Keratinocyte (primary cell): Measurements from ENCODE around the gene PGAM2. TPM values are rescaled to one million over a fixed set of nuclear protein-coding genes. Genes with fewer than 3 reads are reported as not detected.

ENCODE experiments used
- DNase-seq: peaks from one replicate; pipeline ENCODE4 v3.0.0-alpha.2; 2011; ENCODE audit warnings: low read depth, missing footprints, low spot score
- FAIRE-seq: peaks from 2 replicates; lab custom pipeline; 2011; peaks lifted over from hg19 to GRCh38; lab: Jason Lieb, UNC
- H2AFZ ChIP-seq: 2 replicates; pipeline ENCODE4 v1.6.0; 2012; ENCODE audit warnings: low read length, control low read depth, inconsistent platforms; ENCODE audit not compliant: control insufficient read depth
- H3K27ac ChIP-seq: 2 replicates; pipeline ENCODE4 v1.5.1; 2011; ENCODE audit warnings: low read length; ENCODE audit not compliant: control insufficient read depth, insufficient read depth
- H3K27me3 ChIP-seq: 3 replicates; pipeline ENCODE4 v1.6.0; 2011; ENCODE audit warnings: low read length; ENCODE audit not compliant: control insufficient read depth, insufficient read depth; ENCODE audit errors: extremely low read depth
- H3K36me3 ChIP-seq, 2 experiments: 2 replicates in 1 of 2; 3 replicates in 1 of 2; pipeline ENCODE4 v1.5.1; 2011; ENCODE audit warnings: low read length in 2 of 2, mild to moderate bottlenecking in 1 of 2; ENCODE audit not compliant: control insufficient read depth in 2 of 2, insufficient read depth in 2 of 2; ENCODE audit errors: extremely low read depth in 1 of 2
- H3K4me1 ChIP-seq: 3 replicates; pipeline ENCODE4 v1.5.1; 2011; ENCODE audit warnings: low read length; ENCODE audit not compliant: control insufficient read depth, insufficient read depth; ENCODE audit errors: extremely low read depth
- H3K4me2 ChIP-seq: 3 replicates; pipeline ENCODE4 v1.6.0; 2011; ENCODE audit warnings: low read depth, low read length; ENCODE audit not compliant: control insufficient read depth, insufficient read depth; ENCODE audit errors: extremely low read depth
- H3K4me3 ChIP-seq, 3 experiments: fragments of 200-600 bp in 1 of 3; sonication (generic) in 1 of 3; 2 replicates in 2 of 3; 3 replicates in 1 of 3; pipeline ENCODE4 v1.5.1; 2011 to 2016; ENCODE audit warnings: low read length in 3 of 3, mild to moderate bottlenecking in 3 of 3, control low read depth in 2 of 3, inconsistent platforms in 1 of 3, low read depth in 1 of 3, mixed read lengths in 1 of 3, mixed run types in 1 of 3, moderate library complexity in 1 of 3; ENCODE audit not compliant: control insufficient read depth in 2 of 3, insufficient read depth in 2 of 3; ENCODE audit errors: extremely low read depth in 1 of 3
- H3K79me2 ChIP-seq: 2 replicates; pipeline ENCODE4 v1.6.0; 2012; ENCODE audit warnings: low read length; ENCODE audit not compliant: control insufficient read depth, insufficient read depth
- H3K9ac ChIP-seq: 3 replicates; pipeline ENCODE4 v1.6.0; 2011; ENCODE audit warnings: low read length; ENCODE audit not compliant: control insufficient read depth, insufficient read depth; ENCODE audit errors: extremely low read depth
- H3K9me1 ChIP-seq: 3 replicates; pipeline ENCODE4 v1.6.0; 2011; ENCODE audit warnings: low read length; ENCODE audit not compliant: control insufficient read depth, insufficient read depth; ENCODE audit errors: extremely low read depth
- H3K9me3 ChIP-seq: 2 replicates; pipeline ENCODE4 v1.5.1; 2012; ENCODE audit warnings: low read depth, low read length; ENCODE audit not compliant: control insufficient read depth
- H4K20me1 ChIP-seq: 3 replicates; pipeline ENCODE4 v1.6.0; 2011; ENCODE audit warnings: low read length; ENCODE audit not compliant: control insufficient read depth, insufficient read depth; ENCODE audit errors: extremely low read depth
- EZH2 ChIP-seq: IDR thresholded peaks from one replicate; pipeline ENCODE4 v1.6.1; 2012; ENCODE audit warnings: inconsistent platforms, mild to moderate bottlenecking, low read length, moderate library complexity
- dilution Hi-C: fragments of 300-500 bp; cut with MboI; formaldehyde crosslinking; loops from one replicate; pipeline ENCODE4 v1.7.0; 2020; ENCODE audit warnings: low sequenced_read_pairs; ENCODE audit not compliant: extremely low pct_ligation_motif_present
- polyA plus RNA-seq, 5 experiments: library from polyadenylated mRNA; depleted of rRNA in 3 of 5; stranded (reverse) in 3 of 5; stranded (forward) in 1 of 5; unstranded in 1 of 5; fragments of >200 nt; gene quantifications; 1 replicate in 1 of 5; 2 replicates in 3 of 5; 3 replicates in 1 of 5; pipeline versions ENCODE4 v1.2.1 to v1.2.3, GENCODE V29; 2011 to 2012; ENCODE audit warnings: missing spikeins in 2 of 5, low read depth in 1 of 5, low replicate concordance in 1 of 5
- TF ChIP-seq, protein P1 (sequence below), 3 experiments: IDR thresholded peaks in 1 of 3; conservative IDR thresholded peaks in 1 of 3; optimal IDR thresholded peaks in 1 of 3; 2 replicates in 2 of 3; 3 replicates in 1 of 3; pipeline versions ENCODE3 to v1.5.1; 2011; ENCODE audit warnings: low read length in 3 of 3, mild to moderate bottlenecking in 3 of 3, moderate library complexity in 2 of 3, control low read depth in 1 of 3, inconsistent platforms in 1 of 3; ENCODE audit not compliant: insufficient read depth in 2 of 3; ENCODE audit errors: extremely low read depth in 1 of 3

Gene PGAM2
- polyA plus RNA-seq, 1 donor (not counting 4 experiments of a cell fraction or from before 2014, with no cell fraction given), result not detected

DNA sequence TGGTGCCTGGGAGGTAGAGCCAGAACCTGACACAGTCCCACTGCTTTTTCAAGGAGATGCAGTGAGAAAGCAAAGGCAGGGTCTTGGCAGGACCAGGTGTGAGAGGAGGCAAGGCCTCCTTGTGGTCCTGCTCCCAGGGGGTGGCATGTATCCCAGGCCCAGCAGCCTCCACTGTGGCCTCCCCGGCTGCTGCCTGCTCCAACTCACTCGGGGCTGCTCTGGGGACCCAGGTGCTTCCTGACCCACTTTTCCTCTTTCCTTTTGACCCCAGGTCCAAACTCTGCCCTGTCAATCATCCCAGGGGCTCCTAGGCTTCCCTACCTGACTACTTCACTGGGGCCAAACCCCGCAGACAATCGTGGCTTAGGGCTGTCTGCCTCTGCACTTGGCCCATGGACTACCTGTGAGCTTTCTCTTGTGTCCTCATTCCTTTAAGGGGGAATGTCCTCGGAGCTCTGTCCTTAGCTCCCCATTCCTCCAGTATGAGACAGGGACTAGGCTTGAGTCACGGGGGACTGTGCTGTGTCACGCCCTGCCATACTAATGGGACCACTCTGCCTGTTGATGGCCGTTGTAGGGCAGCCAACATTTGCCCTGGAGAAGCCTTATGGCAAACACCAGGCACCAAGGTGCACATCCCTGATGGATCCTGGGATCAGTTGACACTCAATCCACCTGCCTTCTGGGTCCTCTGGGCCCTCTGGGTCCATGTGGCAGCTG, 37.6 kb upstream of the PGAM2 start:
- H3K4me1 ChIP-seq, result peaks cover 25% of the 10 kb centered on the region
- H3K79me2 ChIP-seq, result no peaks in the 10 kb centered on the region
- H3K4me3 ChIP-seq, result no peak overlapping the region
- no peak overlapping the region for H3K9ac ChIP-seq
- peaks cover 11% of the 10 kb centered on the region for H3K27me3 ChIP-seq
- DNase-seq (no peak), FAIRE-seq (no peak)
- no peaks in the 10 kb centered on the region for H3K9me1 ChIP-seq
- H2AFZ ChIP-seq, result no peak overlapping the region
- dilution Hi-C loops, result no loop called here
- no peaks in the 10 kb centered on the region for H3K36me3 ChIP-seq
- no peak overlapping the region for H3K27ac ChIP-seq
- TF ChIP-seq, protein P1, sequence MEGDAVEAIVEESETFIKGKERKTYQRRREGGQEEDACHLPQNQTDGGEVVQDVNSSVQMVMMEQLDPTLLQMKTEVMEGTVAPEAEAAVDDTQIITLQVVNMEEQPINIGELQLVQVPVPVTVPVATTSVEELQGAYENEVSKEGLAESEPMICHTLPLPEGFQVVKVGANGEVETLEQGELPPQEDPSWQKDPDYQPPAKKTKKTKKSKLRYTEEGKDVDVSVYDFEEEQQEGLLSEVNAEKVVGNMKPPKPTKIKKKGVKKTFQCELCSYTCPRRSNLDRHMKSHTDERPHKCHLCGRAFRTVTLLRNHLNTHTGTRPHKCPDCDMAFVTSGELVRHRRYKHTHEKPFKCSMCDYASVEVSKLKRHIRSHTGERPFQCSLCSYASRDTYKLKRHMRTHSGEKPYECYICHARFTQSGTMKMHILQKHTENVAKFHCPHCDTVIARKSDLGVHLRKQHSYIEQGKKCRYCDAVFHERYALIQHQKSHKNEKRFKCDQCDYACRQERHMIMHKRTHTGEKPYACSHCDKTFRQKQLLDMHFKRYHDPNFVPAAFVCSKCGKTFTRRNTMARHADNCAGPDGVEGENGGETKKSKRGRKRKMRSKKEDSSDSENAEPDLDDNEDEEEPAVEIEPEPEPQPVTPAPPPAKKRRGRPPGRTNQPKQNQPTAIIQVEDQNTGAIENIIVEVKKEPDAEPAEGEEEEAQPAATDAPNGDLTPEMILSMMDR (optimal IDR thresholded peaks at IDR 0.05 in 1 of 3, IDR thresholded peaks at IDR 0.05 in 1 of 3, conservative IDR thresholded peaks at IDR 0.05 in 1 of 3; ENCODE audit: extremely low read depth in 1 of 3, insufficient read depth in 2 of 3, low read length in 3 of 3), result no peak
- no peak for TF ChIP-seq EZH2
- H3K4me2 ChIP-seq, result peak overlapping the region; percentile 22
- H3K9me3 ChIP-seq, result no peaks in the 10 kb centered on the region
- no peaks in the 10 kb centered on the region for H4K20me1 ChIP-seq

DNA sequence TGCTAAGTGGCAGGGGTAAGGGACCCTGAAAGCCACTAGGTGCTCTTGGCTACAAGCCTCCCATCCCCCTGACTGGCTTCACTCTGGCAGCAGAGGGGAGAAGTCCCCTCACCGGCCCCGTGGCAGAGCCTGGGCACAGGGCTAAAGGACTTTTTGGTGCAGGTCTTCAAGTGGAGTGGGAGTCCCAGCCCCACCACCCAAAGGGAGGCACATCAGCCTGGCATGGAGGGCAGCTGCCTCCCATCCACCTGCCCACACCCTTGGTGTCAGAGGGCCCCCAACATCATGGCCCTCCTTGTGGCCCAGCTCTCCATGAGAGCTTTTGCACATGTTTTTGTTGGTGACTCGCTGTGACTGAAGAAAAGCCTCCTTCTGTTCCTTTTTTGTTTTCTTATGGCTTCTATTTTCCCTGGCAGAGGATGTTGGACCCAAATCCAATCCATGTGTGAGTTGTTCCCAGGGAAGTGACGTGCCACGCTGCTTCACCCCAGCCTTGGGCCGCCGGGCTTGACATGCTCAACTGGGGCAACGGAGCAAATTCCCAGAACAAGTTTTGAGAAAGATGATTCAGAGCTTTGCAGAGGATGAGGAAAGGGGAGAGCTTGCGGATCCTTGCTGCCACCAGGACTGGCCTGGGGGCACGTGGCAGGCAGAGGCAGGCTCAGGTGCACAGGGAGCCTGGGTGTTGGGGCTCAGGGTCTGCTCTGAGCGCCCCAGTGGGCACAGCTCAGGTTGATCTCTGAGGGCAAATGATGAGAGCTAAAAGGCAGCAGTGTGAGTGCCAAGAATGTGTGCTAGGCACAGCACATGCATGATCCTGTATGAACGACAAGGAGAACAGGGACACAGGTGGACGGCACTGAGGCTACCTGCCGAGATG, 36.8 kb upstream of the PGAM2 start:
- DNase-seq (no peak), FAIRE-seq (peak; percentile 69)
- Histone ChIP-seq H3K36me3 (no peaks in the 10 kb centered on the region), H3K4me1 (peaks cover 25% of the 10 kb centered on the region), H3K9ac (peak overlapping the region; percentile 5), H3K4me2 (peak overlapping the region; percentile 22), H3K9me3 (no peaks in the 10 kb centered on the region), H3K4me3 (no peak overlapping the region), H3K27ac (no peak overlapping the region), H4K20me1 (no peaks in the 10 kb centered on the region), H3K79me2 (no peaks in the 10 kb centered on the region), H3K9me1 (no peaks in the 10 kb centered on the region), H2AFZ (peak overlapping the region; percentile 31), H3K27me3 (peaks cover 11% of the 10 kb centered on the region)
- dilution Hi-C loops, result no loop called here
- TF ChIP-seq, protein P1 (optimal IDR thresholded peaks at IDR 0.05 in 1 of 3, IDR thresholded peaks at IDR 0.05 in 1 of 3, conservative IDR thresholded peaks at IDR 0.05 in 1 of 3; ENCODE audit: extremely low read depth in 1 of 3, insufficient read depth in 2 of 3, low read length in 3 of 3), result no peak
- no peak for TF ChIP-seq EZH2
